HepG2 (cell line): Measurements from ENCODE around the gene PANK3. TPM values are rescaled to one million over a fixed set of nuclear protein-coding genes. Genes with fewer than 3 reads are reported as not detected.

Source experiments
- ATAC-seq: fragments of 200-7000 bp; cut with Tn5 transposase; 3 replicates; pipeline ENCODE4 v1.9.1; 2020; ENCODE audit warnings: mild to moderate bottlenecking, moderate library complexity
- BruUV-seq: library from RNA; stranded (reverse); fragments of 400-500 nt; replicated peaks from 2 replicates; lab custom pipeline; 2021; lab: Mats Ljungman, UMichigan
- CTCF ChIA-PET: fragments of 300-600 bp; formaldehyde crosslinking; extraction: SDS; loops from one replicate; lab custom pipeline; 2021; ENCODE audit warnings: low total read pairs, inconsistent platforms, low intra/inter-chr PET ratio; lab: Yijun Ruan, JAX
- POLR2A ChIA-PET: fragments of 350-600 bp; sonication (Branson Sonifier 250); formaldehyde crosslinking; loops from one replicate; lab custom pipeline; 2020; ENCODE audit warnings: antibody characterized with exemption, inconsistent platforms; lab: Yijun Ruan, JAX
- DNase-seq: peaks from one replicate; pipeline ENCODE4 v3.0.0-alpha.2; 2015; ENCODE audit warnings: low spot score
- FAIRE-seq: peaks from 3 replicates; lab custom pipeline; 2011; peaks lifted over from hg19 to GRCh38; lab: Jason Lieb, UNC
- H2AFZ ChIP-seq: one replicate; pipeline ENCODE4 v1.6.1; 2011; ENCODE audit warnings: low read length, inconsistent platforms
- H3K27ac ChIP-seq: fragments of 300-600 bp; 3 replicates; pipeline ENCODE4 v1.8.0; 2011; ENCODE audit warnings: mixed run types, mild to moderate bottlenecking, mixed read lengths, low read length, inconsistent platforms; ENCODE audit not compliant: insufficient read depth; ENCODE audit errors: extremely low read length
- H3K27me3 ChIP-seq, 2 experiments: fragments of 200-600 bp in 1 of 2; 2 replicates in 1 of 2; 3 replicates in 1 of 2; pipeline versions ENCODE4 v1.6.0 to v1.8.0; 2011; ENCODE audit warnings: low read length in 2 of 2, mild to moderate bottlenecking in 2 of 2, moderate library complexity in 2 of 2, inconsistent platforms in 1 of 2; ENCODE audit not compliant: insufficient read depth in 2 of 2, control insufficient read depth in 1 of 2
- H3K36me3 ChIP-seq, 2 experiments: fragments of 200-600 bp in 1 of 2; replicated peaks in 1 of 2; 2 replicates in 1 of 2; 3 replicates in 1 of 2; pipeline versions ENCODE4 v1.5.1 to v1.8.0; 2011; ENCODE audit warnings: low read length in 2 of 2, inconsistent platforms in 1 of 2; ENCODE audit not compliant: insufficient read depth in 2 of 2, control insufficient read depth in 1 of 2
- H3K4me1 ChIP-seq: 2 replicates; pipeline ENCODE4 v1.5.1; 2012; ENCODE audit warnings: low read length, inconsistent platforms; ENCODE audit not compliant: insufficient read depth
- H3K4me2 ChIP-seq: 2 replicates; pipeline ENCODE4 v1.6.0; 2011; ENCODE audit warnings: low read depth, low read length, inconsistent platforms
- H3K4me3 ChIP-seq, 3 experiments: fragments of 200-600 bp in 1 of 3; sonication (generic), shearing (Covaris generic) in 1 of 3; replicated peaks in 1 of 3; 2 replicates each; pipeline ENCODE4 v1.5.1; 2011 to 2016; ENCODE audit warnings: low read length in 3 of 3, inconsistent platforms in 2 of 3, low read depth in 2 of 3, mild to moderate bottlenecking in 2 of 3, control low read depth in 1 of 3, mixed read lengths in 1 of 3; ENCODE audit not compliant: insufficient read depth in 1 of 3
- H3K79me2 ChIP-seq: one replicate; pipeline ENCODE4 v1.6.1; 2011; ENCODE audit warnings: low read length, inconsistent platforms; ENCODE audit not compliant: insufficient read depth
- H3K9ac ChIP-seq: 2 replicates; pipeline ENCODE4 v1.6.0; 2011; ENCODE audit warnings: mild to moderate bottlenecking, low read depth, low read length, inconsistent platforms; ENCODE audit not compliant: insufficient read depth
- H3K9me3 ChIP-seq: 2 replicates; pipeline ENCODE4 v1.5.1; 2012; ENCODE audit warnings: mild to moderate bottlenecking, low read length
- H4K20me1 ChIP-seq: 2 replicates; pipeline ENCODE4 v1.6.0; 2011; ENCODE audit warnings: inconsistent platforms, mild to moderate bottlenecking, low read length, moderate library complexity; ENCODE audit not compliant: insufficient read depth
- FOXK2 ChIP-seq: fragments of 450-650 bp; IDR thresholded peaks from 2 replicates; pipeline ENCODE4 v1.6.1; 2016
- SIN3A ChIP-seq: IDR thresholded peaks from 2 replicates; pipeline ENCODE4 v1.6.1; 2011; ENCODE audit warnings: low read depth, mild to moderate bottlenecking, control low read depth, low read length, borderline replicate concordance
- TFE3 ChIP-seq: IDR thresholded peaks from 2 replicates; pipeline ENCODE4 v1.6.1; 2016
- ZNF572 ChIP-seq: sonication (generic); formaldehyde crosslinking; IDR thresholded peaks from 2 replicates; pipeline ENCODE4 v1.5.1; 2020; ENCODE audit warnings: mild to moderate bottlenecking, missing genetic modification reagents
- ZNF792 ChIP-seq: IDR thresholded peaks from 2 replicates; pipeline ENCODE4 v1.6.1; 2016
- ZZZ3 ChIP-seq: sonication (generic); formaldehyde crosslinking; IDR thresholded peaks from 2 replicates; pipeline ENCODE4 v1.4.0; 2020; ENCODE audit warnings: missing genetic modification reagents, mild to moderate bottlenecking, borderline replicate concordance
- WGBS: methylation state at CpG from one replicate; pipeline ENCODE4 v1.1.6; 2017; ENCODE audit warnings: low lambda C conversion rate; 5-methylcytosine and 5-hydroxymethylcytosine counted together
- in situ Hi-C: cut with HindIII; loops from 2 replicates; pipeline ENCODE4 v1.10.0; 2017; ENCODE audit warnings: low pct_unique_long_range_greater_than_20kb; ENCODE audit not compliant: extremely low pct_ligation_motif_present
- intact Hi-C: fragments of 100-400 bp; cut with micrococcal nuclease; formaldehyde crosslinking; loops from one replicate; pipeline ENCODE4 v1.10.0; 2022; ENCODE audit not compliant: unreplicated experiment
- polyA plus RNA-seq, 8 experiments: library from polyadenylated mRNA; depleted of rRNA in 3 of 8; stranded (reverse) in 7 of 8; unstranded in 1 of 8; fragments of >200 nt; fragmentation: Illumina TruSeq in 4 of 8; extraction: Trizol in 4 of 8; gene quantifications; 2 replicates each; pipeline versions ENCODE4 v1.2.1 to v1.2.3, GENCODE V29; 2011 to 2016; ENCODE audit warnings: low read depth in 4 of 8, missing spikeins in 1 of 8, mixed read lengths in 1 of 8; ENCODE audit not compliant: insufficient read depth in 1 of 8
- total RNA-seq, 5 experiments: library from RNA; depleted of rRNA; stranded (reverse); fragments of >200 nt; fragmentation: Illumina TruSeq; extraction: Trizol; gene quantifications; 2 replicates each; pipeline ENCODE4 v1.2.3, GENCODE V29; 2016; ENCODE audit warnings: low read depth in 1 of 5

Gene PANK3
- total and polyA plus RNA-seq, 2 of the 13 experiments (the other 11 are each of a cell fraction or from before 2014, with no cell fraction given): 26.9 to 69.5 TPM

GRCh38 chr5:168531987-168532864, 46.9 kb downstream of the PANK3 start:
- Histone ChIP-seq H2AFZ (no peak overlapping the region), H3K36me3 (no peaks in the 10 kb centered on the region), H3K9ac (no peak overlapping the region), H4K20me1 (no peaks in the 10 kb centered on the region), H3K9me3 (no peaks in the 10 kb centered on the region), H3K4me1 (peaks cover 5% of the 10 kb centered on the region; the same call in 1 of the 2 replicates), H3K4me3 (no peak overlapping the region), H3K27ac (no peak overlapping the region), H3K79me2 (no peaks in the 10 kb centered on the region), H3K27me3 (peaks cover 0 to 15% of the 10 kb centered on the region in 2 experiments; a peak in 4 of 5 replicates), H3K4me2 (no peak overlapping the region)
- TF ChIP-seq ZNF792 (CRISPR knock-in tag): no peak
- no peak for TF ChIP-seq TFE3 (CRISPR knock-in tag)
- FAIRE-seq (no peak), DNase-seq (no peak), ATAC-seq (no peak)
- CTCF ChIA-PET: no interaction called here
- POLR2A ChIA-PET: no interaction called here
- no TSS peak for BruUV-seq
- 27% methylated on average over 6 of the region's 6 CpGs for WGBS
- in situ Hi-C loops (no loop called here), intact Hi-C loops (no loop called here)

GRCh38 chr5:168531191-168531590, 48.0 kb downstream of the PANK3 start:
- Histone ChIP-seq H3K79me2 (no peaks in the 10 kb centered on the region), H3K4me2 (no peak overlapping the region), H3K4me1 (peaks cover 12% of the 10 kb centered on the region), H3K36me3 (no peaks in the 10 kb centered on the region), H4K20me1 (no peaks in the 10 kb centered on the region), H3K4me3 (no peak overlapping the region), H3K9ac (no peak overlapping the region), H3K27me3 (peaks cover 0 to 15% of the 10 kb centered on the region in 2 experiments; a peak in 4 of 5 replicates), H2AFZ (no peak overlapping the region)
- no peak for DNase-seq
- no TSS peak for BruUV-seq
- POLR2A ChIA-PET: no interaction called here
- CTCF ChIA-PET: no interaction called here
- FAIRE-seq: no peak
- TF ChIP-seq SIN3A (no peak), FOXK2 (no peak), ZZZ3 (CRISPR knock-in tag) (no peak), ZNF572 (CRISPR knock-in tag) (no peak)
- TF ChIP-seq, all 625 proteins: peak for 0
- in situ Hi-C loops (no loop called here), intact Hi-C loops (no loop called here)
- Histone ChIP-seq H3K27ac (no peak overlapping the region), H3K9me3 (no peaks in the 10 kb centered on the region)
- ATAC-seq: no peak
- 44% methylated on average over 5 of the region's 5 CpGs for WGBS
